GM18526 (cell line): ENCODE measurements around the gene FGL2.

ENCODE experiments used
- POLR2A ChIP-seq: IDR thresholded peaks from 3 replicates; pipeline ENCODE4 v1.6.1; 2011; ENCODE audit not compliant: insufficient read length; ENCODE audit errors: extremely low read depth

The FGL2 gene

DNA sequence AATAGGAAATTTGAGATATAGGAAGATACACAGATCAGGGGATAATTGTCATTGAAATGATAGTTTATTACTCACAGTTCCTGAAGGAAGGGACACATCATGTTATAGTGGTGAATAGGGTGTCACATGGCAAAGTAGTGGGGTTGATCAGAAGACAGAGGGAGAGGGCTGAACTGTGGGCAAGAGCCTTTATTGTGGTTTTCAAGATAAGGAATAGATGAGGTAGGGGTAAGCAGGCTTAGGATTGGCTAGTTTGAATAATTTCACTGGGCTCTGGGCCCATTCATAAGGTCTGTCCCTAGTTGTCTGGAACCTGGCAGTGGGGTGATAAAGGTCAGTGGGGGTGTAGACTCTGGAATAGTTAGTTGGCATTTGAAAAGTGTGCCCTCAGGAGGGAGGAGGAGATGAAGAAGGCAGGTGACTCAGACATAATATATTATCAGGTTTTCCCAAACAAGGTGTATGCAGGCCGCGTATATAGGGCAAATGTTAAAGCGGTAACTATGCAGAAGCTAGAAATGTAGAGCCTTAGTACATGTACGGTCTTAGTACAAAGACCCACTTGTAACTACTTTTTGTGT is 18.5 kb downstream of the FGL2 start:
- TF ChIP-seq POLR2A, result no peak

DNA sequence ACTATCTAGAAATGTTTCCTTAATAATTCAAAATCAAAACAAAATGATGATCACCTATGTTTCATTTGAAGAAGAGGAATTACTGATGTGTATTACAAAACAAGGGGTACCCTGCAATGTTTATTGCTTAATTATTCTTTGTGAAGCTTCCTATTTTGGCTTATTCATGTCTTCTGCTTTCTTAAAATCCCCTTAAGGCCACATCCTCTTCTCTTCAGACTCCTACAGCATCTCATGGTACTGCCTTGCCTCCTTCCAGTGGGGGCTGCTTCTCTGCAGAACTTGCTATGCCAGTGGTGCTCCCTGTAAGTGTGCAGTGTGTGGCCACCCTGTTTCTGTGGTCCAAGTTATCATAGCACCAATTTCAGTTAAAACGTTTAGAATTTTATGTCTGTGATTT is 42.2 kb downstream of the FGL2 start:
- TF ChIP-seq POLR2A, result no peak
